HCT116 (cell line): Measurements from ENCODE around the gene IGFL3. TPM values are rescaled to one million over a fixed set of nuclear protein-coding genes. Genes with fewer than 3 reads are reported as not detected.

Experiments
- ATAC-seq: fragments of 200-7000 bp; cut with Tn5 transposase; 2 replicates; pipeline ENCODE4 v1.9.1; 2020; ENCODE audit warnings: mild to moderate bottlenecking, moderate library complexity
- BruUV-seq: library from RNA; stranded (reverse); fragments of 400-500 nt; replicated peaks from 2 replicates; lab custom pipeline; 2021; lab: Mats Ljungman, UMichigan
- CTCF ChIA-PET: fragments of 300-600 bp; sonication (Branson Sonifier 250); formaldehyde crosslinking; loops from one replicate; lab custom pipeline; 2021; ENCODE audit warnings: antibody characterized with exemption; lab: Charles Lee
- POLR2A ChIA-PET: fragments of 300-600, 350-600 bp; sonication (Branson Sonifier 250); formaldehyde crosslinking; loops from one replicate; lab custom pipeline; 2021; ENCODE audit warnings: antibody characterized with exemption; lab: Charles Lee
- RAD21 ChIA-PET, 2 experiments: fragments of 300-600 bp; sonication (Branson Sonifier 250); formaldehyde crosslinking; loops; one replicate each; lab custom pipeline; 2023; ENCODE audit warnings: low total read pairs in 2 of 2; ENCODE audit not compliant: uncharacterized antibody in 2 of 2, unreplicated experiment in 2 of 2, low non-redundant PET in 1 of 2; lab: Charles Lee
- DNase-seq: peaks from one replicate; pipeline ENCODE4 v3.0.0-alpha.2; 2010; ENCODE audit warnings: low read depth, low spot score
- H2AFZ ChIP-seq: fragments of 200-600 bp; shearing (Covaris generic), sonication (generic); 2 replicates; pipeline ENCODE4 v1.6.1; 2017; ENCODE audit warnings: low read depth, mixed run types, mixed read lengths, antibody characterized with exemption, low read length; ENCODE audit not compliant: poor library complexity, severe bottlenecking
- H3K27ac ChIP-seq: 2 replicates; pipeline ENCODE4 v1.5.1; 2012; ENCODE audit warnings: low read depth, low read length
- H3K27me3 ChIP-seq: fragments of 200-600 bp; sonication (generic); 2 replicates; pipeline ENCODE4 v1.6.1; 2016; ENCODE audit warnings: mixed run types, low read length, mixed read lengths; ENCODE audit not compliant: insufficient read depth
- H3K36me3 ChIP-seq, 2 experiments: fragments of 200-500 bp in 1 of 2; fragments of 200-600 bp in 1 of 2; sonication (Bioruptor generic) in 1 of 2; sonication (generic) in 1 of 2; 2 replicates each; pipeline versions ENCODE4 v1.5.1 to v1.6.1; 2014 to 2016; ENCODE audit warnings: low read length in 2 of 2, inconsistent platforms in 1 of 2, mixed read lengths in 1 of 2, mixed run types in 1 of 2; ENCODE audit not compliant: insufficient read depth in 2 of 2, control insufficient read depth in 1 of 2
- H3K4me1 ChIP-seq, 2 experiments: fragments of 200-600 bp in 1 of 2; sonication (generic) in 1 of 2; 2 replicates each; pipeline versions ENCODE4 v1.5.1 to v1.6.1; 2012 to 2017; ENCODE audit warnings: low read length in 2 of 2, inconsistent platforms in 1 of 2, mild to moderate bottlenecking in 1 of 2, mixed read lengths in 1 of 2, mixed run types in 1 of 2, moderate library complexity in 1 of 2; ENCODE audit not compliant: insufficient read depth in 2 of 2, control insufficient read depth in 1 of 2
- H3K4me2 ChIP-seq: fragments of 200-600 bp; sonication (generic); 2 replicates; pipeline ENCODE4 v1.6.1; 2017; ENCODE audit warnings: mixed run types, low read length, mixed read lengths
- H3K4me3 ChIP-seq, 2 experiments: fragments of 200-600 bp in 1 of 2; sonication (generic) in 1 of 2; replicated peaks in 1 of 2; 2 replicates each; pipeline ENCODE4 v1.5.1; 2011 to 2016; ENCODE audit warnings: low read length in 2 of 2, control low read depth in 1 of 2, low read depth in 1 of 2, mild to moderate bottlenecking in 1 of 2, mixed read lengths in 1 of 2, mixed run types in 1 of 2
- H3K79me2 ChIP-seq: fragments of 200-600 bp; sonication (generic); 2 replicates; pipeline ENCODE4 v1.6.1; 2017; ENCODE audit warnings: mild to moderate bottlenecking, mixed run types, low read length, moderate library complexity, mixed read lengths; ENCODE audit not compliant: insufficient read depth
- H3K9ac ChIP-seq: fragments of 200-600 bp; sonication (generic); 2 replicates; pipeline ENCODE4 v1.6.1; 2016; ENCODE audit warnings: low read length, mixed read lengths
- H3K9me2 ChIP-seq: fragments of 200-600 bp; sonication (generic), shearing (Covaris generic); 2 replicates; pipeline ENCODE4 v1.6.1; 2017; ENCODE audit warnings: mixed run types, mild to moderate bottlenecking, moderate library complexity; ENCODE audit not compliant: insufficient read depth
- H3K9me3 ChIP-seq, 2 experiments: fragments of 200-500 bp in 1 of 2; fragments of 200-600 bp in 1 of 2; sonication (Bioruptor generic) in 1 of 2; sonication (generic) in 1 of 2; 2 replicates each; pipeline ENCODE4 v1.6.1; 2014 to 2017; ENCODE audit warnings: low read length in 2 of 2, mixed read lengths in 2 of 2, inconsistent platforms in 1 of 2, low read depth in 1 of 2, mild to moderate bottlenecking in 1 of 2, mixed run types in 1 of 2, moderate library complexity in 1 of 2; ENCODE audit not compliant: control insufficient read depth in 1 of 2, insufficient read depth in 1 of 2
- H4K20me1 ChIP-seq: fragments of 200-600 bp; sonication (generic), shearing (Covaris generic); 2 replicates; pipeline ENCODE4 v1.6.1; 2017; ENCODE audit warnings: mixed run types, mild to moderate bottlenecking, moderate library complexity; ENCODE audit not compliant: insufficient read depth
- CBX3 ChIP-seq: IDR thresholded peaks from 2 replicates; pipeline ENCODE4 v1.6.1; 2012; ENCODE audit warnings: low read depth
- CEBPB ChIP-seq: IDR thresholded peaks from 2 replicates; pipeline ENCODE4 v1.6.1; 2012; ENCODE audit warnings: low read depth
- CTCF ChIP-seq, 3 experiments: fragments of 200-600 bp in 1 of 3; sonication (generic) in 1 of 3; IDR thresholded peaks in 2 of 3; conservative IDR thresholded peaks in 1 of 3; 2 replicates each; pipeline ENCODE4 v1.5.1; 2012 to 2017; ENCODE audit warnings: low read depth in 2 of 3, low read length in 2 of 3, antibody characterized with exemption in 1 of 3, borderline replicate concordance in 1 of 3, control low read depth in 1 of 3, mild to moderate bottlenecking in 1 of 3, mixed read lengths in 1 of 3, mixed run types in 1 of 3, moderate library complexity in 1 of 3; ENCODE audit not compliant: insufficient read depth in 1 of 3
- EGR1 ChIP-seq: IDR thresholded peaks from 2 replicates; pipeline ENCODE4 v1.6.1; 2012; ENCODE audit warnings: low read depth
- ELF1 ChIP-seq: IDR thresholded peaks from 2 replicates; pipeline ENCODE4 v1.6.1; 2012; ENCODE audit warnings: low read depth, borderline replicate concordance
- FOSL1 ChIP-seq: IDR thresholded peaks from 2 replicates; pipeline ENCODE4 v1.6.1; 2012; ENCODE audit warnings: low read depth
- JUND ChIP-seq: IDR thresholded peaks from 2 replicates; pipeline ENCODE4 v1.6.1; 2012
- MAX ChIP-seq: IDR thresholded peaks from 2 replicates; pipeline ENCODE4 v1.6.1; 2012
- POLR2AphosphoS5 ChIP-seq: IDR thresholded peaks from 2 replicates; pipeline ENCODE4 v1.6.1; 2011; ENCODE audit warnings: mild to moderate bottlenecking, low read depth, low read length, moderate library complexity
- TCF7L2 ChIP-seq: IDR thresholded peaks from 2 replicates; pipeline ENCODE4 v1.7.0; 2011; ENCODE audit warnings: borderline replicate concordance, inconsistent platforms; ENCODE audit not compliant: insufficient read depth, insufficient read length; ENCODE audit errors: extremely low read depth
- YY1 ChIP-seq: IDR thresholded peaks from 2 replicates; pipeline ENCODE4 v1.6.1; 2011; ENCODE audit warnings: low read length, low read depth, moderate library complexity, mild to moderate bottlenecking; ENCODE audit not compliant: insufficient replicate concordance; ENCODE audit errors: extremely low read depth
- ZNF274 ChIP-seq: fragments of 200-500 bp; sonication (Bioruptor generic); IDR thresholded peaks from 2 replicates; pipeline ENCODE4 v1.6.1; 2014; ENCODE audit warnings: mild to moderate bottlenecking, low read depth, low read length, inconsistent platforms
- intact Hi-C: fragments of 100-400 bp; cut with micrococcal nuclease; formaldehyde crosslinking; loops from 2 replicates; pipeline ENCODE4 v1.10.0; 2022
- total RNA-seq: library from RNA; stranded (reverse); gene quantifications from one replicate; pipeline ENCODE4 v1.2.1, GENCODE V29; 2021; ENCODE audit not compliant: unreplicated experiment
- TF ChIP-seq, protein P1 (sequence below): IDR thresholded peaks from 2 replicates; pipeline ENCODE4 v1.6.1; 2011; ENCODE audit warnings: mild to moderate bottlenecking, low read length, moderate library complexity; ENCODE audit not compliant: insufficient replicate concordance; ENCODE audit errors: extremely low read depth

IGFL3 gene
- total RNA-seq, 1 experiment from 2014 or later, result not detected

DNA sequence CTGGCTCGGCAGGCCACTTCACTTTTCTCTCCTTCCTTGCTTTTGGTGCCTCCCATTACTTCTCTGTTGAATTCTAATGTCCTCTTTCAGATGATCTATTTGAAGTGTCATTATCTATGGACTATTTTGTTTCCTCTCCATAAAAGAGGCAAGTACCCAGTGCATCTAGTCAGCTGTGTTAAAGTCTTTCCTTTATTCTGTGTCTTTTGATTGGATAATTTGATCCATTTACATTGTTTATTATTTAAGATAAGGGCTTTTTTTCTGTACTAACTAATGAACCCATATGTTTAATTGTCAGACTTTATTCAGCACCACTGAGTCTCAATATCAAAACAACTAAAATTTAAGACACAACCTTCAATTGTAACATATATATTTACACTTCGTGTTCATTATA, 36.4 kb downstream of the IGFL3 start:
- TF ChIP-seq YY1, result no peak
- no peak for TF ChIP-seq EGR1
- TF ChIP-seq ZNF274, result no peak
- no peak for TF ChIP-seq JUND
- TF ChIP-seq CTCF (IDR thresholded peaks at IDR 0.05 in 2 of 3, conservative IDR thresholded peaks at IDR 0.05 in 1 of 3; ENCODE audit: borderline replicate concordance in 1 of 3, insufficient read depth in 1 of 3, low read depth in 2 of 3, low read length in 2 of 3), result no peak
- no peak for TF ChIP-seq MAX
- no peak for TF ChIP-seq ELF1
- no peak for TF ChIP-seq POLR2AphosphoS5
- no peak for TF ChIP-seq FOSL1
- TF ChIP-seq, protein P1, sequence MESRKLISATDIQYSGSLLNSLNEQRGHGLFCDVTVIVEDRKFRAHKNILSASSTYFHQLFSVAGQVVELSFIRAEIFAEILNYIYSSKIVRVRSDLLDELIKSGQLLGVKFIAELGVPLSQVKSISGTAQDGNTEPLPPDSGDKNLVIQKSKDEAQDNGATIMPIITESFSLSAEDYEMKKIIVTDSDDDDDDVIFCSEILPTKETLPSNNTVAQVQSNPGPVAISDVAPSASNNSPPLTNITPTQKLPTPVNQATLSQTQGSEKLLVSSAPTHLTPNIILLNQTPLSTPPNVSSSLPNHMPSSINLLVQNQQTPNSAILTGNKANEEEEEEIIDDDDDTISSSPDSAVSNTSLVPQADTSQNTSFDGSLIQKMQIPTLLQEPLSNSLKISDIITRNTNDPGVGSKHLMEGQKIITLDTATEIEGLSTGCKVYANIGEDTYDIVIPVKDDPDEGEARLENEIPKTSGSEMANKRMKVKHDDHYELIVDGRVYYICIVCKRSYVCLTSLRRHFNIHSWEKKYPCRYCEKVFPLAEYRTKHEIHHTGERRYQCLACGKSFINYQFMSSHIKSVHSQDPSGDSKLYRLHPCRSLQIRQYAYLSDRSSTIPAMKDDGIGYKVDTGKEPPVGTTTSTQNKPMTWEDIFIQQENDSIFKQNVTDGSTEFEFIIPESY, result no peak
- no peak for TF ChIP-seq CEBPB
- no peak for TF ChIP-seq CBX3
- no peak for TF ChIP-seq TCF7L2
- TF ChIP-seq, all 23 proteins: peak for 0
- no peaks in the 10 kb centered on the region for H3K36me3 ChIP-seq
- H3K4me1 ChIP-seq, result no peaks in the 10 kb centered on the region
- CTCF ChIA-PET, result interaction anchor here (1.1 kb wide), 2 partner anchors 10 to 102 kb away, joined by 3 to 5 read pairs; no protein-coding TSS in a partner anchor
- H3K27ac ChIP-seq, result no peak overlapping the region
- H3K9me3 ChIP-seq, result no peaks in the 10 kb centered on the region
- no peaks in the 10 kb centered on the region for H3K27me3 ChIP-seq
- POLR2A ChIA-PET, result no interaction called here
- H3K4me3 ChIP-seq, result no peak overlapping the region
- H2AFZ ChIP-seq, result no peak overlapping the region
- intact Hi-C loops, result loop anchor here (10.0 kb wide), 2 partner anchors 397 to 427 kb away; no protein-coding TSS in a partner anchor
- no peaks in the 10 kb centered on the region for H4K20me1 ChIP-seq
- no peak overlapping the region for H3K9ac ChIP-seq
- RAD21 ChIA-PET, result interaction anchor here in 1 of 2 experiments (0.6 kb wide), 1 partner anchor 102 kb away, joined by 3 read pairs; no protein-coding TSS in a partner anchor
- no peak for DNase-seq
- no peak overlapping the region for H3K4me2 ChIP-seq
- no peaks in the 10 kb centered on the region for H3K79me2 ChIP-seq
- no peak for ATAC-seq
- no peaks in the 10 kb centered on the region; the same call in 1 of the 2 replicates for H3K9me2 ChIP-seq
- BruUV-seq, result no TSS peak
